PC-9 (cell line): Measurements from ENCODE around the gene XAB2. TPM values are rescaled to one million over a fixed set of nuclear protein-coding genes. Genes with fewer than 3 reads are reported as not detected.
A peak's percentile ranks its signal among the peaks of the same experiment; 100 is the strongest.

Experiments
- BruUV-seq: library from RNA; stranded (reverse); fragments of 400-500 nt; replicated peaks from 2 replicates; lab custom pipeline; 2021; lab: Mats Ljungman, UMichigan
- CTCF ChIA-PET: fragments of 300-600 bp; sonication (Branson Sonifier 250); formaldehyde crosslinking; loops from one replicate; lab custom pipeline; 2022; ENCODE audit warnings: antibody characterized with exemption; lab: Charles Lee
- POLR2A ChIA-PET: fragments of 300-600 bp; sonication (Branson Sonifier 250); formaldehyde crosslinking; loops from one replicate; lab custom pipeline; 2022; ENCODE audit warnings: antibody characterized with exemption; ENCODE audit not compliant: unreplicated experiment; lab: Charles Lee
- DNase-seq, 2 experiments: peaks; one replicate each; pipeline versions ENCODE4 v3.0.0 to v3.0.0-alpha.2; 2015 to 2022; ENCODE audit warnings: mixed read lengths in 1 of 2
- H2AFZ ChIP-seq: fragments of 200-600 bp; sonication (generic); 2 replicates; pipeline ENCODE4 v1.8.1; 2017; ENCODE audit warnings: antibody characterized with exemption
- H3F3A ChIP-seq: fragments of 200-600 bp; sonication (generic); 2 replicates; pipeline ENCODE4 v1.8.1; 2017; ENCODE audit warnings: antibody characterized with exemption, mild to moderate bottlenecking, low read depth; ENCODE audit not compliant: insufficient read depth
- H3K27ac ChIP-seq: fragments of 200-600 bp; sonication (generic); 2 replicates; pipeline ENCODE4 v1.6.1; 2016; ENCODE audit warnings: mixed run types
- H3K27me3 ChIP-seq: fragments of 200-600 bp; sonication (generic); 2 replicates; pipeline ENCODE4 v1.6.1; 2016; ENCODE audit warnings: low read depth, mixed run types; ENCODE audit not compliant: insufficient read depth
- H3K36me3 ChIP-seq: fragments of 200-600 bp; sonication (generic); 2 replicates; pipeline ENCODE4 v1.6.1; 2016; ENCODE audit warnings: low read depth, mixed run types
- H3K4me1 ChIP-seq: fragments of 200-600 bp; sonication (generic); replicated peaks from 2 replicates; pipeline ENCODE4 v1.6.1; 2016; ENCODE audit warnings: mixed run types; ENCODE audit not compliant: insufficient read depth
- H3K4me2 ChIP-seq: fragments of 200-600 bp; sonication (generic); 2 replicates; pipeline ENCODE4 v1.6.1; 2017; ENCODE audit warnings: mixed run types
- H3K4me3 ChIP-seq: fragments of 200-600 bp; sonication (generic); 2 replicates; pipeline ENCODE4 v1.6.1; 2016; ENCODE audit warnings: mixed run types
- H3K79me2 ChIP-seq: fragments of 200-600 bp; sonication (generic); 2 replicates; pipeline ENCODE4 v1.6.1; 2017; ENCODE audit warnings: low read depth, mixed run types
- H3K9me2 ChIP-seq: fragments of 200-600 bp; sonication (generic); 2 replicates; pipeline ENCODE4 v1.8.1; 2017; ENCODE audit warnings: mild to moderate bottlenecking; ENCODE audit not compliant: insufficient read depth
- H3K9me3 ChIP-seq: fragments of 200-600 bp; sonication (generic); 2 replicates; pipeline ENCODE4 v1.8.1; 2016; ENCODE audit warnings: low read depth; ENCODE audit not compliant: insufficient read depth
- H4K20me1 ChIP-seq: fragments of 200-600 bp; sonication (generic); 2 replicates; pipeline ENCODE4 v1.8.1; 2017; ENCODE audit not compliant: insufficient read depth
- EZH2 ChIP-seq: fragments of 200-600 bp; sonication (generic); IDR thresholded peaks from 2 replicates; pipeline ENCODE4 v1.8.0; 2017; ENCODE audit warnings: antibody characterized with exemption, low read depth
- intact Hi-C: fragments of 100-400 bp; cut with micrococcal nuclease; formaldehyde crosslinking; loops from one replicate; pipeline ENCODE4 v1.10.0; 2022; ENCODE audit not compliant: unreplicated experiment
- total RNA-seq: library from RNA; stranded (reverse); gene quantifications from 2 replicates; pipeline ENCODE4 v1.2.3, GENCODE V29; 2021
- TF ChIP-seq, protein P1 (sequence below): fragments of 200-600 bp; sonication (generic); conservative IDR thresholded peaks from 2 replicates; pipeline ENCODE4 v1.6.1; 2017; ENCODE audit warnings: mixed run types, antibody characterized with exemption, mild to moderate bottlenecking, moderate library complexity

XAB2 gene
- total RNA-seq, 1 experiment from 2014 or later, result 44.9 TPM

DNA sequence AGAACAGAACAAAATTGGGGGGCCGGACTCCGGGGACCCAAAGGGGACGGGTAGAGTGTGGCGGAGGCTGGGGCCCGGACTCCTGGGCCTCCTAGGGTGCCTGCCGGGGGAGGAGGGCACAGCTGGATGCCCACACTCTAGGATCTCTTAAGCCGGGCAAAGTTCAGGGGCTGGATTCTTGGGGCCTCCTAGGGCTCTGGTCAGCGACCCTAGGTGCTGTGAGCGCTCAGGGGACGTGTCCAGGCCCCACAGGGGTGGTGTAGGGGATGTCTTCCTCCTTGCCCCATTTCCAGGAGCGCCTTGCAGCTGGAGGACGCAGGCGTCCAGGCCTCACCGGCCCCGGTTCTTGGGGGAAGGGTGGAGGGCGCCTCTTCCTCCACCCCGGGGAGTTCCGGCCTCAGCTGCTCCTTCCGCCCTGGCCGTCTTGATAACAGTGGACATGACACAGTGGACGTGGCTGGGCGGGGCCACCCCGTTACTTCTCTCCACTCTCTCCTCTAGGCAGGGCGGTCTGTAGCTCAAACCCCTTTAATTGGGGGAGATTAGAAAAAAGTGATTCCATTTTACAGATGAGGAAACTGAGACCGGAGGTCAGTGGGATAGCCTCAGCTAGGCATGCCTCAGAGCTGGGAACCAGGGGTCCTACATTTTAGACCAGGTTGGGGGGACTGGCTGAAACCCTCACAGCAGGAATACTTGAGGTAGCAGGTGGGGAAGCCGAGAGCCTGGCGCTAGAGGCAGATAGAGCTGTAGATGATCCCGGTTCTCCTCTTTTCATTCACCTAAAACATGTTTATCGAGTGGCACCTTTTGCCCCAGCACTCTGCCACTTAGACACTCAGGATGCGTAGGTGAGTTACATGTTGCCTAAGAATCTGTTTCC lies 8.3 kb upstream of the XAB2 start:
- H3K36me3 ChIP-seq, result no peaks in the 10 kb centered on the region
- H3K27ac ChIP-seq, result peak overlapping the region; percentile 37
- intact Hi-C loops, result no loop called here
- ChIA-PET POLR2A (interaction anchor here (0.7 kb wide), 1 partner anchor 283 kb away, joined by 3 read pairs; no protein-coding TSS in a partner anchor), CTCF (interaction anchor here (0.6 to 1.1 kb wide), 2 partner anchors 162 to 170 kb away, joined by 3 to 5 read pairs; no protein-coding TSS in a partner anchor)
- no peaks in the 10 kb centered on the region for H3K9me2 ChIP-seq
- no peaks in the 10 kb centered on the region for H3K27me3 ChIP-seq
- H4K20me1 ChIP-seq, result peaks cover 13% of the 10 kb centered on the region
- TF ChIP-seq, protein P1, sequence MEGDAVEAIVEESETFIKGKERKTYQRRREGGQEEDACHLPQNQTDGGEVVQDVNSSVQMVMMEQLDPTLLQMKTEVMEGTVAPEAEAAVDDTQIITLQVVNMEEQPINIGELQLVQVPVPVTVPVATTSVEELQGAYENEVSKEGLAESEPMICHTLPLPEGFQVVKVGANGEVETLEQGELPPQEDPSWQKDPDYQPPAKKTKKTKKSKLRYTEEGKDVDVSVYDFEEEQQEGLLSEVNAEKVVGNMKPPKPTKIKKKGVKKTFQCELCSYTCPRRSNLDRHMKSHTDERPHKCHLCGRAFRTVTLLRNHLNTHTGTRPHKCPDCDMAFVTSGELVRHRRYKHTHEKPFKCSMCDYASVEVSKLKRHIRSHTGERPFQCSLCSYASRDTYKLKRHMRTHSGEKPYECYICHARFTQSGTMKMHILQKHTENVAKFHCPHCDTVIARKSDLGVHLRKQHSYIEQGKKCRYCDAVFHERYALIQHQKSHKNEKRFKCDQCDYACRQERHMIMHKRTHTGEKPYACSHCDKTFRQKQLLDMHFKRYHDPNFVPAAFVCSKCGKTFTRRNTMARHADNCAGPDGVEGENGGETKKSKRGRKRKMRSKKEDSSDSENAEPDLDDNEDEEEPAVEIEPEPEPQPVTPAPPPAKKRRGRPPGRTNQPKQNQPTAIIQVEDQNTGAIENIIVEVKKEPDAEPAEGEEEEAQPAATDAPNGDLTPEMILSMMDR, result no peak
- TF ChIP-seq EZH2, result no peak
- H3K9me3 ChIP-seq, result no peaks in the 10 kb centered on the region; the same call in 1 of the 2 replicates
- H3K79me2 ChIP-seq, result peaks cover 30% of the 10 kb centered on the region
- peak in 1 of 2 experiments; percentile 41 for DNase-seq
- peak overlapping the region; percentile 71 for H3K4me2 ChIP-seq
- H3K4me1 ChIP-seq, result peaks cover 11% of the 10 kb centered on the region; the same call in 1 of the 2 replicates
- TSS peak; percentile 25 for BruUV-seq
- H3F3A ChIP-seq, result peaks cover 46% of the 10 kb centered on the region
- H3K4me3 ChIP-seq, result peak overlapping the region; percentile 89
- peak overlapping the region; percentile 86 for H2AFZ ChIP-seq

DNA sequence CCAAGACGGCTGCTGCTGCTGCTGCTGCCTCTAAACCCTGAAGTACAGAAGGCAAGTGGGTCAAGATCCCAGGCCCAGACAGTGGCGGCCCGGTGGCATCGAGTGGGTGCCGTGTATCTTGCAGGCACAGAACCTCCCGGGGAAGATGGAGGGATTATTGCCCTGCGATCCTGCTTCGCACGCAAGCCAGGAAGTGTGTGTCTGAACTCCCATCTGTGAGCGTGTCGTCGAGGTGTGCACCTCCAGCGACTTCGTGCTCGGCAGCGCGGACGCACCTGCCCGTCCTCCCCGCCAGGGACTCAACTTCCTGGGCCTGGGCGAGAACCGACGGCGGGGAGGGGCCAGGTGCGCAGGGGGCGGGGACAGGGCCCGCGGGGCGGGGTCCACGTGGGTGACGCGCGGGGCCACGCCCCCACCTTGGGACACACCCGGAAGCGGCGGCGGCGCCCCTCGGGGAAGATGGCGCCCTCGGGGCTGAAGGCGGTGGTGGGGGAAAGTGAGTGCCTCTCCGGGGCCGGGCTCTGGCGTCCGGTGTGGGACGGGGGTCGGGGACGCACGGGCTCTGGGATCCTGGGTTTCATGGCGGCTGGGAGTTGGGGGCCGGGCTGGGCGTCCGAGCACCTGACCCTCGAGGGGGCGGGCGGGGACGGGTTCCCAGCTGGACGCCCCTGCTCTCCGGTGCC lies 7.5 kb upstream of the XAB2 start, which contains the start of gene STXBP2:
Gene STXBP2, plus strand, starts transcription at position 420 of the 683 bp plus-strand sequence. Its CDS starts 40 bp downstream, at position 460.
- no peak for TF ChIP-seq EZH2
- TF ChIP-seq, protein P1, result no peak
- peak within 1 kb of the TSS; percentile 86 for H2AFZ ChIP-seq
- no peaks in the 10 kb centered on the region for H3K36me3 ChIP-seq
- no peaks in the 10 kb centered on the region for H3K27me3 ChIP-seq
- CTCF ChIA-PET, result interaction anchor here (1.1 kb wide), 1 partner anchor 163 kb away, joined by 3 read pairs; no protein-coding TSS in a partner anchor
- peak within 1 kb of the TSS; percentile 71 for H3K4me2 ChIP-seq
- POLR2A ChIA-PET, result no interaction called here
- H3K27ac ChIP-seq, result peak within 1 kb of the TSS; percentile 37
- peaks cover 13% of the 10 kb centered on the region for H4K20me1 ChIP-seq
- H3F3A ChIP-seq, result peaks cover 46% of the 10 kb centered on the region
- peaks cover 11% of the 10 kb centered on the region; the same call in 1 of the 2 replicates for H3K4me1 ChIP-seq
- intact Hi-C loops, result no loop called here
- no peaks in the 10 kb centered on the region; the same call in 1 of the 2 replicates for H3K9me3 ChIP-seq
- peaks cover 33% of the 10 kb centered on the region for H3K79me2 ChIP-seq
- peak within 1 kb of the TSS; percentile 89 for H3K4me3 ChIP-seq
- no TSS peak for BruUV-seq
- peak; percentile 69 to 89 for DNase-seq
- H3K9me2 ChIP-seq, result no peaks in the 10 kb centered on the region

DNA sequence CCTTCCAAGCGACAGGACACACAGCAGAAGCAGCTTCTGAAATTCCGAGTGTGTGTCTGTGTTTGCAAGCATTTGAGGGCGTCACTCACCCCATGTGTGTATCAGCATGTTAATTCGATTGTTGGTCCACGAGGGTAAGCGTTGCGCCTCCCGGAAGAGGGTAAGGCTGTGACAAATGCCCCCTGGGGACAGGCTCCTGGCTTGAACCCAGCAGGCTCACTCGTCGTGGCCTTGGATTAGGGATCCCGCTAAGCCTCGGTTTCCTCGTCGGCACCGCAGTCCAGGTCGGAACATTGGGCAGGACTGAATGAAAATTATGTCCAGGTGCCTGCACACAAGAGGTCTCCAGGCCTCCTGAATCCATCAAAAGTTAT lies 7.0 kb upstream of the XAB2 start:
- Histone ChIP-seq H3K36me3 (no peaks in the 10 kb centered on the region), H3K9me2 (no peaks in the 10 kb centered on the region), H4K20me1 (peaks cover 13% of the 10 kb centered on the region), H3K9me3 (no peaks in the 10 kb centered on the region; the same call in 1 of the 2 replicates), H3K79me2 (peaks cover 38% of the 10 kb centered on the region), H3K27me3 (no peaks in the 10 kb centered on the region), H3K4me3 (peak overlapping the region; percentile 89; the same call in 1 of the 2 replicates), H3K27ac (no peak overlapping the region), H3F3A (peaks cover 46% of the 10 kb centered on the region), H2AFZ (no peak overlapping the region; the same call in 1 of the 2 replicates), H3K4me1 (peaks cover 11% of the 10 kb centered on the region; the same call in 1 of the 2 replicates), H3K4me2 (peak overlapping the region; percentile 71)
- intact Hi-C loops, result no loop called here
- no peak for TF ChIP-seq EZH2
- TF ChIP-seq, protein P1, result no peak
- TSS peak; percentile 25 for BruUV-seq
- DNase-seq, result no peak
- ChIA-PET POLR2A (no interaction called here), CTCF (no interaction called here)
